HepG2 (cell line): ENCODE results near the gene SLFNL1. TPM values are rescaled to one million over a fixed set of nuclear protein-coding genes. Genes with fewer than 3 reads are reported as not detected.

Source experiments
- ATAC-seq: fragments of 200-7000 bp; cut with Tn5 transposase; 3 replicates; pipeline ENCODE4 v1.9.1; 2020; ENCODE audit warnings: mild to moderate bottlenecking, moderate library complexity
- BruUV-seq: library from RNA; stranded (reverse); fragments of 400-500 nt; replicated peaks from 2 replicates; lab custom pipeline; 2021; lab: Mats Ljungman, UMichigan
- CTCF ChIA-PET: fragments of 300-600 bp; formaldehyde crosslinking; extraction: SDS; loops from one replicate; lab custom pipeline; 2021; ENCODE audit warnings: low total read pairs, inconsistent platforms, low intra/inter-chr PET ratio; lab: Yijun Ruan, JAX
- POLR2A ChIA-PET: fragments of 350-600 bp; sonication (Branson Sonifier 250); formaldehyde crosslinking; loops from one replicate; lab custom pipeline; 2020; ENCODE audit warnings: antibody characterized with exemption, inconsistent platforms; lab: Yijun Ruan, JAX
- DNase-seq: peaks from one replicate; pipeline ENCODE4 v3.0.0-alpha.2; 2015; ENCODE audit warnings: low spot score
- FAIRE-seq: peaks from 3 replicates; lab custom pipeline; 2011; peaks lifted over from hg19 to GRCh38; lab: Jason Lieb, UNC
- H2AFZ ChIP-seq: one replicate; pipeline ENCODE4 v1.6.1; 2011; ENCODE audit warnings: low read length, inconsistent platforms
- H3K27ac ChIP-seq: fragments of 300-600 bp; 3 replicates; pipeline ENCODE4 v1.8.0; 2011; ENCODE audit warnings: mixed run types, mild to moderate bottlenecking, mixed read lengths, low read length, inconsistent platforms; ENCODE audit not compliant: insufficient read depth; ENCODE audit errors: extremely low read length
- H3K27me3 ChIP-seq, 2 experiments: fragments of 200-600 bp in 1 of 2; 2 replicates in 1 of 2; 3 replicates in 1 of 2; pipeline versions ENCODE4 v1.6.0 to v1.8.0; 2011; ENCODE audit warnings: low read length in 2 of 2, mild to moderate bottlenecking in 2 of 2, moderate library complexity in 2 of 2, inconsistent platforms in 1 of 2; ENCODE audit not compliant: insufficient read depth in 2 of 2, control insufficient read depth in 1 of 2
- H3K36me3 ChIP-seq, 2 experiments: fragments of 200-600 bp in 1 of 2; replicated peaks in 1 of 2; 2 replicates in 1 of 2; 3 replicates in 1 of 2; pipeline versions ENCODE4 v1.5.1 to v1.8.0; 2011; ENCODE audit warnings: low read length in 2 of 2, inconsistent platforms in 1 of 2; ENCODE audit not compliant: insufficient read depth in 2 of 2, control insufficient read depth in 1 of 2
- H3K4me1 ChIP-seq: 2 replicates; pipeline ENCODE4 v1.5.1; 2012; ENCODE audit warnings: low read length, inconsistent platforms; ENCODE audit not compliant: insufficient read depth
- H3K4me2 ChIP-seq: 2 replicates; pipeline ENCODE4 v1.6.0; 2011; ENCODE audit warnings: low read depth, low read length, inconsistent platforms
- H3K4me3 ChIP-seq, 3 experiments: fragments of 200-600 bp in 1 of 3; sonication (generic), shearing (Covaris generic) in 1 of 3; replicated peaks in 1 of 3; 2 replicates each; pipeline ENCODE4 v1.5.1; 2011 to 2016; ENCODE audit warnings: low read length in 3 of 3, inconsistent platforms in 2 of 3, low read depth in 2 of 3, mild to moderate bottlenecking in 2 of 3, control low read depth in 1 of 3, mixed read lengths in 1 of 3; ENCODE audit not compliant: insufficient read depth in 1 of 3
- H3K79me2 ChIP-seq: one replicate; pipeline ENCODE4 v1.6.1; 2011; ENCODE audit warnings: low read length, inconsistent platforms; ENCODE audit not compliant: insufficient read depth
- H3K9ac ChIP-seq: 2 replicates; pipeline ENCODE4 v1.6.0; 2011; ENCODE audit warnings: mild to moderate bottlenecking, low read depth, low read length, inconsistent platforms; ENCODE audit not compliant: insufficient read depth
- H3K9me3 ChIP-seq: 2 replicates; pipeline ENCODE4 v1.5.1; 2012; ENCODE audit warnings: mild to moderate bottlenecking, low read length
- H4K20me1 ChIP-seq: 2 replicates; pipeline ENCODE4 v1.6.0; 2011; ENCODE audit warnings: inconsistent platforms, mild to moderate bottlenecking, low read length, moderate library complexity; ENCODE audit not compliant: insufficient read depth
- ISL2 ChIP-seq: sonication (generic); formaldehyde crosslinking; IDR thresholded peaks from 2 replicates; pipeline ENCODE4 v1.5.0; 2020; ENCODE audit warnings: missing genetic modification reagents
- KLF15 ChIP-seq: sonication (generic); formaldehyde crosslinking; IDR thresholded peaks from 2 replicates; pipeline ENCODE4 v1.8.1; 2023; ENCODE audit warnings: borderline replicate concordance, mild to moderate bottlenecking, inconsistent platforms, missing genetic modification reagents, mixed read lengths
- SIN3B ChIP-seq: fragments of 150-350 bp; IDR thresholded peaks from 2 replicates; pipeline ENCODE4 v1.6.1; 2014; ENCODE audit warnings: low read length
- STAG1 ChIP-seq: sonication (generic); formaldehyde crosslinking; IDR thresholded peaks from 2 replicates; pipeline ENCODE4 v1.4.0; 2020; ENCODE audit warnings: missing genetic modification reagents
- TBX2 ChIP-seq: sonication (generic); formaldehyde crosslinking; IDR thresholded peaks from 2 replicates; pipeline ENCODE4 v1.5.0; 2020; ENCODE audit warnings: missing genetic modification reagents, mild to moderate bottlenecking, borderline replicate concordance
- ZNF205 ChIP-seq: IDR thresholded peaks from 2 replicates; pipeline ENCODE4 v1.6.1; 2018; ENCODE audit warnings: missing biosample characterization, missing genetic modification reagents
- ZNF792 ChIP-seq: IDR thresholded peaks from 2 replicates; pipeline ENCODE4 v1.6.1; 2016
- WGBS: methylation state at CpG from one replicate; pipeline ENCODE4 v1.1.6; 2017; ENCODE audit warnings: low lambda C conversion rate; 5-methylcytosine and 5-hydroxymethylcytosine counted together
- in situ Hi-C: cut with HindIII; loops from 2 replicates; pipeline ENCODE4 v1.10.0; 2017; ENCODE audit warnings: low pct_unique_long_range_greater_than_20kb; ENCODE audit not compliant: extremely low pct_ligation_motif_present
- intact Hi-C: fragments of 100-400 bp; cut with micrococcal nuclease; formaldehyde crosslinking; loops from one replicate; pipeline ENCODE4 v1.10.0; 2022; ENCODE audit not compliant: unreplicated experiment
- polyA plus RNA-seq, 8 experiments: library from polyadenylated mRNA; depleted of rRNA in 3 of 8; stranded (reverse) in 7 of 8; unstranded in 1 of 8; fragments of >200 nt; fragmentation: Illumina TruSeq in 4 of 8; extraction: Trizol in 4 of 8; gene quantifications; 2 replicates each; pipeline versions ENCODE4 v1.2.1 to v1.2.3, GENCODE V29; 2011 to 2016; ENCODE audit warnings: low read depth in 4 of 8, missing spikeins in 1 of 8, mixed read lengths in 1 of 8; ENCODE audit not compliant: insufficient read depth in 1 of 8
- total RNA-seq, 5 experiments: library from RNA; depleted of rRNA; stranded (reverse); fragments of >200 nt; fragmentation: Illumina TruSeq; extraction: Trizol; gene quantifications; 2 replicates each; pipeline ENCODE4 v1.2.3, GENCODE V29; 2016; ENCODE audit warnings: low read depth in 1 of 5

Gene SLFNL1
- total and polyA plus RNA-seq, 2 of the 13 experiments (the other 11 are each of a cell fraction or from before 2014, with no cell fraction given): 0.07 to 0.20 TPM

DNA sequence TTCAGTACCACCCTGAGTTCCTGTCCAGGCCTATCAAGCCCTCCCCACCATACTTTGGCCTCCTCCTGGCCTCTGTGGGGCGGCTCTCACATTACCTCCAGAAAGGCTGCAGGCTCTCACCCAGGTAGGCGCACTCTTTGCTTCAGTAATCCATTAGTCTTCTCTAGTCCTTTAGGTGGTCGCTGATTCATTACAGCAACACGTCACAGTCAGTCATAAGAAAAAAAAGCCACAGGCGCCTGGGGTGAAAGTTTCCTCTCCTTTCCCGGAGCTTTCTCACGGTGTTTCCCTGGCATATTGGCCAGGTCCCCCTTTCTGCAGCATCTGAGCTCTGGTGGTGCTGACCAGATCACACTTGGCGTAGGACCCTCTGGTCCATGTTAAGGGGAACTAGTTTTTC, 12.1 kb downstream of the SLFNL1 start:
- Histone ChIP-seq H3K79me2 (no peaks in the 10 kb centered on the region), H3K9ac (no peak overlapping the region), H3K27me3 (no peaks in the 10 kb centered on the region), H3K36me3 (peaks cover 31 to 91% of the 10 kb centered on the region in 2 experiments), H3K4me3 (no peak overlapping the region), H3K27ac (no peak overlapping the region), H3K4me2 (no peak overlapping the region), H3K9me3 (no peaks in the 10 kb centered on the region), H2AFZ (no peak overlapping the region), H3K4me1 (no peaks in the 10 kb centered on the region), H4K20me1 (no peaks in the 10 kb centered on the region)
- in situ Hi-C loops (no loop called here), intact Hi-C loops (no loop called here)
- no peak for TF ChIP-seq TBX2 (CRISPR knock-in tag)
- TF ChIP-seq STAG1 (CRISPR knock-in tag): no peak
- TF ChIP-seq ZNF205 (CRISPR knock-in tag): no peak
- no peak for TF ChIP-seq SIN3B
- DNase-seq: no peak
- WGBS: 92% methylated on average over 8 of the region's 8 CpGs
- CTCF ChIA-PET: no interaction called here
- FAIRE-seq: no peak
- BruUV-seq: no TSS peak
- no peak for ATAC-seq
- POLR2A ChIA-PET: no interaction called here

DNA sequence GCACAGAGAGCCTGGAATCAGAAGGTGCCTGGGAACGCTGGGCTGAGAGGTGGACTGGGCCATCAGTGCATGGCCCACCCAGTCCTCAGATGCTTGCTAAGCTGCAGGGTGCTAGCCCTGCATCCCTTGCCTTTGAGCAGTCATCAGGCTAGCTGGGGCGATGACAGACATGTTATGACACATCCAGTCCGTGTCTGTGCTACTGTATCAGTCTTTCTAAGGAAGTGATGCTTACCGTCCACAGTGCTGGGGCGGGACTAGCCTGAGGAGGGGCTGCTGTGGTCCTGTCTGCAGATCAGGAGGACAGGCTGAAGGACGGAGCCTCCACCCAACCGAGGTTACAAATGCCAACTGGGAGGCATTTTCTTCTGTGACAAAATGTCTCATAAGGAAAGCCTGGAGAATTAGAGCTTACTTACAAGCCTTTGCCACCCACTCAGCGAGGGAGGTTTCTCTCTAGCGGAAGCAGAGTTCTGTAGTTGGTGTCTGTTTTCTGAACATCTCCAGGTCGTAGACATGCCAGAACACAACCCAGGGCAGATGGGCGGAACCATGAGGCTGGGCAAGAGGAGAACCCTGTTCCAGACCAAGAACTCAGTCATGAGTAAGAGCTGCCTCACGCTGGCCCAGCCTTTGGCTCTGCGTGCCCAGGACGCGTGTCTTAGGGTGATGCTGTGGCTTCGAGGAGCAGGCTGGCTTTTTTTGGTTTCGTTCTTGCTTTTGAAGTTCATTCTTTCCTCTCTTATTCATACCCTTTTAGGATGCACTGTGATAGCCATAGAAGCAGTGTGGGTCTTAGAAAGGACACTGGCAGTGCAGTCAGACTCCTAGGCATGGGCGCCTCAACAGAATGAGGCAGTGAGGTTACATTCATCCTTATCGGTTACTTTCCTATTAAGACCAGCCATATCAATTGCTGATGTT, 14.3 kb downstream of the SLFNL1 start:
- ChIA-PET POLR2A (no interaction called here), CTCF (no interaction called here)
- intact Hi-C loops (no loop called here), in situ Hi-C loops (no loop called here)
- WGBS: 99% methylated on average over 18 of the region's 19 CpGs
- Histone ChIP-seq H4K20me1 (no peaks in the 10 kb centered on the region), H3K9me3 (no peaks in the 10 kb centered on the region), H3K79me2 (no peaks in the 10 kb centered on the region), H3K4me2 (no peak overlapping the region), H3K27me3 (no peaks in the 10 kb centered on the region), H2AFZ (no peak overlapping the region), H3K27ac (no peak overlapping the region), H3K4me1 (peaks cover 7% of the 10 kb centered on the region; the same call in 1 of the 2 replicates), H3K9ac (no peak overlapping the region), H3K36me3 (peaks cover 37 to 94% of the 10 kb centered on the region in 2 experiments), H3K4me3 (no peak overlapping the region)
- DNase-seq (no peak), FAIRE-seq (no peak), ATAC-seq (no peak)
- BruUV-seq: no TSS peak
- TF ChIP-seq KLF15 (no peak), ISL2 (CRISPR knock-in tag) (no peak), ZNF792 (CRISPR knock-in tag) (no peak)
